WERI-Rb-1 (cell line): ENCODE data around the gene TNFRSF4.

ENCODE experiments used
- DNase-seq: peaks from one replicate; pipeline ENCODE4 v3.0.0-alpha.2; 2020
- H3K27ac ChIP-seq: fragments of 250-450 bp; sonication (Bioruptor Pico); 2 replicates; pipeline ENCODE4 v1.5.1; 2020; ENCODE audit warnings: mild to moderate bottlenecking, moderate library complexity
- H3K27me3 ChIP-seq: fragments of 250-450 bp; sonication (Bioruptor Pico); 2 replicates; pipeline ENCODE4 v1.5.1; 2021; ENCODE audit warnings: mild to moderate bottlenecking, low read depth, moderate library complexity; ENCODE audit not compliant: insufficient read depth, severe bottlenecking
- H3K36me3 ChIP-seq: fragments of 250-450 bp; sonication (Bioruptor Pico); 2 replicates; pipeline ENCODE4 v1.5.1; 2020; ENCODE audit warnings: mild to moderate bottlenecking, moderate library complexity
- H3K4me3 ChIP-seq: 2 replicates; pipeline ENCODE4 v1.5.1; 2011; ENCODE audit warnings: low read depth, mild to moderate bottlenecking, control low read depth, low read length
- H3K9me3 ChIP-seq: fragments of 250-450 bp; sonication (Bioruptor Pico); 2 replicates; pipeline ENCODE4 v1.5.1; 2021; ENCODE audit warnings: mild to moderate bottlenecking, moderate library complexity; ENCODE audit not compliant: severe bottlenecking
- TF ChIP-seq, protein P1 (sequence below): IDR thresholded peaks from 2 replicates; pipeline ENCODE4 v1.5.1; 2011; ENCODE audit warnings: low read depth, mild to moderate bottlenecking, control low read depth, inconsistent platforms, low read length

Gene TNFRSF4

GRCh38 chr1:1161683-1162079 lies 52.3 kb downstream of the TNFRSF4 start:
- Histone ChIP-seq H3K27ac (no peak overlapping the region), H3K4me3 (no peak overlapping the region), H3K27me3 (no peaks in the 10 kb centered on the region), H3K36me3 (no peaks in the 10 kb centered on the region), H3K9me3 (no peaks in the 10 kb centered on the region)
- TF ChIP-seq, protein P1, sequence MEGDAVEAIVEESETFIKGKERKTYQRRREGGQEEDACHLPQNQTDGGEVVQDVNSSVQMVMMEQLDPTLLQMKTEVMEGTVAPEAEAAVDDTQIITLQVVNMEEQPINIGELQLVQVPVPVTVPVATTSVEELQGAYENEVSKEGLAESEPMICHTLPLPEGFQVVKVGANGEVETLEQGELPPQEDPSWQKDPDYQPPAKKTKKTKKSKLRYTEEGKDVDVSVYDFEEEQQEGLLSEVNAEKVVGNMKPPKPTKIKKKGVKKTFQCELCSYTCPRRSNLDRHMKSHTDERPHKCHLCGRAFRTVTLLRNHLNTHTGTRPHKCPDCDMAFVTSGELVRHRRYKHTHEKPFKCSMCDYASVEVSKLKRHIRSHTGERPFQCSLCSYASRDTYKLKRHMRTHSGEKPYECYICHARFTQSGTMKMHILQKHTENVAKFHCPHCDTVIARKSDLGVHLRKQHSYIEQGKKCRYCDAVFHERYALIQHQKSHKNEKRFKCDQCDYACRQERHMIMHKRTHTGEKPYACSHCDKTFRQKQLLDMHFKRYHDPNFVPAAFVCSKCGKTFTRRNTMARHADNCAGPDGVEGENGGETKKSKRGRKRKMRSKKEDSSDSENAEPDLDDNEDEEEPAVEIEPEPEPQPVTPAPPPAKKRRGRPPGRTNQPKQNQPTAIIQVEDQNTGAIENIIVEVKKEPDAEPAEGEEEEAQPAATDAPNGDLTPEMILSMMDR: no peak
- DNase-seq: no peak
